Measurements from ENCODE around the gene DCTN3. TPM values are rescaled to one million over a fixed set of nuclear protein-coding genes. Genes with fewer than 3 reads are reported as not detected.

The DCTN3 gene
- total RNA-seq, 3 donors from 2014 or later (not counting 1 experiment from before 2014, with no cell fraction given): 135 to 171 (median 147) TPM

GRCh38 chr9:34573599-34574325 is 46.5 kb downstream of the DCTN3 start:
- no peak overlapping the region for H3K4me3 Mint-ChIP-seq
- WGBS (ENCODE audit: insufficient coverage): 85% methylated on average over 16 of the region's 17 CpGs

GRCh38 chr9:34572628-34573027 is 47.7 kb downstream of the DCTN3 start:
- H3K36me3 ChIP-seq (ENCODE audit: control insufficient read depth, insufficient read depth, low read length): no peaks in the 10 kb centered on the region
- H3K4me1 Mint-ChIP-seq: peaks cover 0 to 6% of the 10 kb centered on the region in 2 donors
- no peaks in the 10 kb centered on the region for H3K9me3 Mint-ChIP-seq
- peaks cover 3% of the 10 kb centered on the region for H3K4me1 ChIP-seq (ENCODE audit: control insufficient read depth, insufficient read depth, low read length)
- DNase-seq (no peak), ATAC-seq (no peak)
- H3K27me3 ChIP-seq (ENCODE audit: control insufficient read depth, insufficient read depth, low read length): peaks cover 10% of the 10 kb centered on the region
- H3K9me3 ChIP-seq (ENCODE audit: control insufficient read depth, insufficient read depth, low read length): no peaks in the 10 kb centered on the region
- H3K27ac ChIP-seq (ENCODE audit: low read length): no peak overlapping the region
- intact Hi-C loops (cut with micrococcal nuclease): no loop called here
- H3K4me3 ChIP-seq (ENCODE audit: low read length): no peak overlapping the region
- H3K4me3 Mint-ChIP-seq: no peak overlapping the region
- TF ChIP-seq, protein P1, sequence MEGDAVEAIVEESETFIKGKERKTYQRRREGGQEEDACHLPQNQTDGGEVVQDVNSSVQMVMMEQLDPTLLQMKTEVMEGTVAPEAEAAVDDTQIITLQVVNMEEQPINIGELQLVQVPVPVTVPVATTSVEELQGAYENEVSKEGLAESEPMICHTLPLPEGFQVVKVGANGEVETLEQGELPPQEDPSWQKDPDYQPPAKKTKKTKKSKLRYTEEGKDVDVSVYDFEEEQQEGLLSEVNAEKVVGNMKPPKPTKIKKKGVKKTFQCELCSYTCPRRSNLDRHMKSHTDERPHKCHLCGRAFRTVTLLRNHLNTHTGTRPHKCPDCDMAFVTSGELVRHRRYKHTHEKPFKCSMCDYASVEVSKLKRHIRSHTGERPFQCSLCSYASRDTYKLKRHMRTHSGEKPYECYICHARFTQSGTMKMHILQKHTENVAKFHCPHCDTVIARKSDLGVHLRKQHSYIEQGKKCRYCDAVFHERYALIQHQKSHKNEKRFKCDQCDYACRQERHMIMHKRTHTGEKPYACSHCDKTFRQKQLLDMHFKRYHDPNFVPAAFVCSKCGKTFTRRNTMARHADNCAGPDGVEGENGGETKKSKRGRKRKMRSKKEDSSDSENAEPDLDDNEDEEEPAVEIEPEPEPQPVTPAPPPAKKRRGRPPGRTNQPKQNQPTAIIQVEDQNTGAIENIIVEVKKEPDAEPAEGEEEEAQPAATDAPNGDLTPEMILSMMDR (IDR thresholded peaks at IDR 0.05): no peak
- H3K27ac Mint-ChIP-seq: no peak overlapping the region
- H3K36me3 Mint-ChIP-seq: no peaks in the 10 kb centered on the region
- peaks cover 35 to 37% of the 10 kb centered on the region in 2 donors for H3K27me3 Mint-ChIP-seq (ENCODE audit: low read depth in 2 of 2)
- WGBS (ENCODE audit: insufficient coverage): 86% methylated on average over 6 of the region's 6 CpGs

More at GRCh38 chr9:34573599-34574325, 46.5 kb downstream of the DCTN3 start:
- H3K9me3 ChIP-seq (ENCODE audit: control insufficient read depth, insufficient read depth, low read length): no peaks in the 10 kb centered on the region
- TF ChIP-seq, protein P1 (IDR thresholded peaks at IDR 0.05): no peak
- H3K4me3 ChIP-seq (ENCODE audit: low read length): no peak overlapping the region
- H3K36me3 ChIP-seq (ENCODE audit: control insufficient read depth, insufficient read depth, low read length): no peaks in the 10 kb centered on the region
- H3K27ac ChIP-seq (ENCODE audit: low read length): no peak overlapping the region
- ATAC-seq: no peak
- no peak for DNase-seq
- Mint-ChIP-seq H3K27me3 (ENCODE audit: low read depth in 2 of 2) (peaks cover 34 to 39% of the 10 kb centered on the region in 2 donors), H3K4me1 (peaks cover 0 to 8% of the 10 kb centered on the region in 2 donors), H3K9me3 (no peaks in the 10 kb centered on the region), H3K36me3 (no peaks in the 10 kb centered on the region), H3K27ac (no peak overlapping the region)
- peaks cover 8% of the 10 kb centered on the region for H3K4me1 ChIP-seq (ENCODE audit: control insufficient read depth, insufficient read depth, low read length)
- peaks cover 17% of the 10 kb centered on the region for H3K27me3 ChIP-seq (ENCODE audit: control insufficient read depth, insufficient read depth, low read length)
- intact Hi-C loops (cut with micrococcal nuclease): no loop called here

- ATAC-seq: no peak
- Histone ChIP-seq H3K27ac (ENCODE audit: low read length) (no peak overlapping the region), H3K4me1 (ENCODE audit: control insufficient read depth, insufficient read depth, low read length) (no peaks in the 10 kb centered on the region), H3K4me3 (ENCODE audit: low read length) (no peak overlapping the region), H3K27me3 (ENCODE audit: control insufficient read depth, insufficient read depth, low read length) (peaks cover 6% of the 10 kb centered on the region), H3K9me3 (ENCODE audit: control insufficient read depth, insufficient read depth, low read length) (no peaks in the 10 kb centered on the region), H3K36me3 (ENCODE audit: control insufficient read depth, insufficient read depth, low read length) (no peaks in the 10 kb centered on the region)
- H3K27ac Mint-ChIP-seq: no peak overlapping the region
- TF ChIP-seq, protein P1 (IDR thresholded peaks at IDR 0.05): no peak
- peaks cover 30 to 35% of the 10 kb centered on the region in 2 donors for H3K27me3 Mint-ChIP-seq (ENCODE audit: low read depth in 2 of 2)
- peaks cover 0 to under 1% of the 10 kb centered on the region in 2 donors for H3K4me1 Mint-ChIP-seq
- H3K4me3 Mint-ChIP-seq: no peak overlapping the region
- H3K36me3 Mint-ChIP-seq: no peaks in the 10 kb centered on the region
- no peaks in the 10 kb centered on the region for H3K9me3 Mint-ChIP-seq
- intact Hi-C loops (cut with micrococcal nuclease): no loop called here
- DNase-seq: no peak
Measured at GRCh38 chr9:34572092-34572491, 48.2 kb downstream of the DCTN3 start.

- peaks cover 26 to 37% of the 10 kb centered on the region in 2 donors for H3K27me3 Mint-ChIP-seq (ENCODE audit: low read depth in 2 of 2)
- no peaks in the 10 kb centered on the region for H3K27me3 ChIP-seq (ENCODE audit: control insufficient read depth, insufficient read depth, low read length)
Measured at GRCh38 chr9:34571481-34571810, 48.8 kb downstream of the DCTN3 start.

More at GRCh38 chr9:34571481-34571810, 48.8 kb downstream of the DCTN3 start:
- H3K4me1 ChIP-seq (ENCODE audit: control insufficient read depth, insufficient read depth, low read length): no peaks in the 10 kb centered on the region
- H3K36me3 ChIP-seq (ENCODE audit: control insufficient read depth, insufficient read depth, low read length): no peaks in the 10 kb centered on the region
- intact Hi-C loops (cut with micrococcal nuclease): no loop called here
- no peak for DNase-seq
- 89% methylated on average over 12 of the region's 12 CpGs for WGBS (ENCODE audit: insufficient coverage)
- H3K36me3 Mint-ChIP-seq: no peaks in the 10 kb centered on the region
- H3K27ac Mint-ChIP-seq: no peak overlapping the region
- H3K27ac ChIP-seq (ENCODE audit: low read length): no peak overlapping the region
- no peaks in the 10 kb centered on the region for H3K9me3 ChIP-seq (ENCODE audit: control insufficient read depth, insufficient read depth, low read length)
- no peak for ATAC-seq
- no peaks in the 10 kb centered on the region for H3K4me1 Mint-ChIP-seq
- no peak overlapping the region for H3K4me3 Mint-ChIP-seq
- TF ChIP-seq, protein P1 (IDR thresholded peaks at IDR 0.05): no peak
- no peaks in the 10 kb centered on the region for H3K9me3 Mint-ChIP-seq
- H3K4me3 ChIP-seq (ENCODE audit: low read length): no peak overlapping the region

Data from natural killer cell (primary cell).